Pancreas (tissue), 10 donors: Measurements from ENCODE around the gene ZNF672. TPM values are rescaled to one million over a fixed set of nuclear protein-coding genes. Genes with fewer than 3 reads are reported as not detected.

Source experiments
- ATAC-seq, 4 donors: fragments of 200-7000 bp; cut with Tn5 transposase; one replicate each; pipeline versions ENCODE4 v1.8.0 to v1.9.1; 2020; ENCODE audit warnings: mild to moderate bottlenecking in 4 of 4, moderate library complexity in 4 of 4
- DNase-seq, 6 donors: peaks; one replicate each; pipeline ENCODE4 v3.0.0-alpha.2; 2020
- FAIRE-seq: peaks from 2 replicates; lab custom pipeline; 2012; peaks lifted over from hg19 to GRCh38; lab: Jason Lieb, UNC
- H3K27ac ChIP-seq, 4 donors: fragments of 200-600 bp; sonication (generic); 1 replicate in 3 of 4; 2 replicates in 1 of 4; pipeline versions ENCODE4 v1.5.0 to v1.8.0; 2020
- H3K27me3 ChIP-seq, 4 donors: fragments of 200-600 bp; one replicate each; pipeline ENCODE4 v1.8.0; 2021
- H3K36me3 ChIP-seq, 3 donors: fragments of 200-600 bp; sonication (generic) in 1 of 3; one replicate each; pipeline versions ENCODE4 v1.5.0 to v1.8.0; 2020 to 2021
- H3K4me1 ChIP-seq, 3 donors: fragments of 200-600 bp; one replicate each; pipeline ENCODE4 v1.8.0; 2021
- H3K4me3 ChIP-seq, 4 donors: fragments of 200-600 bp; sonication (generic) in 2 of 4; one replicate each; pipeline versions ENCODE4 v1.5.0 to v1.8.0; 2020 to 2021
- H3K9me3 ChIP-seq, 4 donors: fragments of 200-600 bp; one replicate each; pipeline ENCODE4 v1.8.0; 2021
- CTCF ChIP-seq, 4 donors: fragments of 200-600 bp; sonication (generic) in 3 of 4; IDR thresholded peaks; one replicate each; pipeline versions ENCODE4 v1.5.0 to v1.8.0; 2021; ENCODE audit warnings: antibody characterized with exemption in 4 of 4
- WGBS, 2 donors: extraction: QIAGEN DNeasy Blood & Tissue Kit; methylation state at CpG; one replicate each; pipeline ENCODE4 v1.1.7; 2013; 5-methylcytosine and 5-hydroxymethylcytosine counted together
- intact Hi-C, 3 donors: fragments of 100-400 bp; cut with DNase I; formaldehyde crosslinking; loops; one replicate each; pipeline versions ENCODE4 v1.11.1 to v1.14.2; 2022
- polyA plus RNA-seq, 2 donors: library from polyadenylated mRNA; stranded (reverse); fragments of 200-250 nt; gene quantifications; one replicate each; pipeline ENCODE4 v1.2.3, GENCODE V29; 2013
- total RNA-seq, 6 donors: library from RNA; stranded (reverse); fragmentation: NEBNext Ultra II Directional in 4 of 6; extraction: Animal tissue kit (Norgen Biotek cat#: 25700) in 4 of 6; gene quantifications; one replicate each; pipeline versions ENCODE4 v1.2.1 to v1.2.4, GENCODE V29; 2021 to 2023
- donor health status: healthy with polysubstance abuse.
- donor health status: DM: no; HTN: no; CAD: no; lungs with moderate emphysema.
- donor health status: DM: no; HTN: no; CAD: no.
- donor health status: control.
- donor health status: control.
- donor health status: Bipolar disorder and iron deficiency.
- donor health status: DM: yes; HTN: yes; CAD: no.
- donor health status: DM: no; HTN: no; CAD: no.
- donor health status: DM: no; HTN: no; CAD: no.
- donor health status: DM: yes; HTN: yes; CAD: no.

Gene ZNF672
- total and polyA plus RNA-seq, 8 donors, result 9.7 to 22.6 (median 15.1) TPM

DNA sequence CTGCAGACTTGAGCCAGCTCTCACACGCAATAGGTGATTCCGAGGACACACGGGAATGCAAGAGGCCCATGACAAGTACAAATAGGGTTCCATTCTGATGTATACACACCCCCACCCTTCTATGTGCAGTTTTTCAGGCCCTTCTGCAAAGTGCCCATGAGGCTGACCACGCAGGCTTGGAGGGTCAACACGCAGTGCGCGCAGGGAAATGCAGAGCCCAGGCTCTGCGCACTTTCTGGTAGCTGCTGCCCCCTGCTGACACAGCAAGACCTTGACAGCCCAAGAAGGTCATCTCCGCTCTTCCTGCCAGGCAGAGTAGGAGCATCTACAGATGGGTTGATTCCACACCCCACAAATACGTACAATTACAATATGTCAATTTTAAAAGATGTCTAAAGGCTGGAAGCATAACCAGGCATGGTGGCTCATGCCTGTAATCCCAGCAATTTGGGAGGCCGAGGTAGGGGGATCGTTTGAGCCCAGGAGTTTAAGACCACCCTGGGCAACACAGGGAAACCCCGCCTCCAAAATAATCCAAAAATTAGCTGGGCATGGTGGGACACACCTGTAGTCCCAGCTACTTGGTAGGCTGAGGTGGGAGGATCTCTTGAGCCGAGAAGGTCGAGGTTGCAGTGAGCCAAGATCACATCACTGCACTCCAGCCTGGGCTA is 30.8 kb upstream of the ZNF672 start:
- Histone ChIP-seq H3K4me3 (no peak overlapping the region), H3K9me3 (no peaks in the 10 kb centered on the region), H3K36me3 (no peaks in the 10 kb centered on the region), H3K4me1 (no peaks in the 10 kb centered on the region), H3K27me3 (no peaks in the 10 kb centered on the region), H3K27ac (no peak overlapping the region)
- ATAC-seq (peak; percentile 74 to 89 (median 88)), FAIRE-seq (no peak), DNase-seq (peak in 5 of 6 donors; percentile 40 to 78 (median 59))
- peak; percentile 26 to 75 (median 69) for TF ChIP-seq CTCF (IDR thresholded peaks at IDR 0.05)
- 36 to 37% methylated on average over 15 of the region's 15 CpGs for WGBS, 2 donors
- intact Hi-C loops, result loop anchor here in 1 of 3 donors (5.0 kb wide), 2 partner anchors 105 to 185 kb away; partner anchors contain the start of gene OR14I1

DNA sequence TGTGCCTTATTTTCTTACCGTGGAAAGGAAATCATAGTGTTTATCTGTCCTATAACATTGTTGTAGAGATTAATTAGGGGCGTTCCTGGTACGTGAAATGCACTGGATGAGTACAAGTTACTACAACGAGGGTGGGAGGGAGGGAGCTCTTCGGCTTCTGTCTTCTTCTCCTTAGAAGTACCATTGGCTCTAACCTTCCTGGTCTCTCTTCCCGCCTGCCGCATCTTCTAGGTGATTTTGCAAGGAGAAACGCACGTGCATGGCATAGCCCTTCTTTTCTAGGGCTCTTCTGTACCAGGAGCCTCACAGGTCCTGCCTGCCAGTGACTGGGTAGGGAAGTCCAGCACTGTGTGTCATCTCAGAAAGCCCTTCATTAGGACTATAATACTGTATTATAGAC is 29.1 kb upstream of the ZNF672 start:
- H3K9me3 ChIP-seq, result no peaks in the 10 kb centered on the region
- H3K27me3 ChIP-seq, result no peaks in the 10 kb centered on the region
- FAIRE-seq (no peak), DNase-seq (no peak), ATAC-seq (no peak)
- intact Hi-C loops, result loop anchor here in 1 of 3 donors (5.0 kb wide), 2 partner anchors 107 to 187 kb away; partner anchors contain the start of gene OR14I1
- H3K27ac ChIP-seq, result no peak overlapping the region
- WGBS, 2 donors, result 57 to 73% methylated on average over 9 of the region's 9 CpGs
- H3K4me3 ChIP-seq, result no peak overlapping the region
- peaks cover 0 to 14% (median 9%) of the 10 kb centered on the region in 3 donors for H3K36me3 ChIP-seq
- no peak for TF ChIP-seq CTCF (IDR thresholded peaks at IDR 0.05)
- H3K4me1 ChIP-seq, result no peaks in the 10 kb centered on the region

DNA sequence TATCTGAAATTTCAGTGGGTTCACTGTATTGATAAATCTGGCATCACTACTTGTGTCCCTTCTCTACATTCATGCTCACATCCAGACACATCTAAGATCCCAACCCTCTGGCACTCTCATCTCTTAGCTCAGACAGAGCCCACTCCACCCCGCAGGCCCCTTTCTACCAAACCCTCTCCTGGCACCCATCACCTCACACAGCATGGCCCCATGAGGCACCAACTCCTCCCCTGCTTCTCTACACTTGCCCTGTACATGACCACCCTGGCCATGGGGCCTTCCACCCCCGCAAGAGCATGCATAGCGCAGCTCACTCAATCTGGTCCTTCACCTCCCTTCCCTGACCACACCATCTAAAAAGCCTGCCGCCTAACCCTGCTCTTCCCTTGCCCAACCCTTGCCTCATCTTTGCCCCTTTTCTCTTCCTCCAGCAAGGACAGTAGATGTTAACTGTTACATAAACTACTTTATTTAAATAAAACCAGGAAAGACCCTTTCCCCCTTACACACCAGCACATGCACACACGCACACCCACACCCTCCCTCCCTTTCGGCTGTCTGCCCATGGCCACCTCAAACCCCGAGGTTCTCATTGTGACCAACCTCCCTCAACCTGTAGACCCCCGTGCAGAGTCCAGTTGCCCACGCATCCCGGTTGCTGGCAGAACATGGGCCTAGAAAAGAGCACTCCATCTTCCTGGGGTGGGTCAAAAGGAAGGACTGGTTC is 27.9 kb upstream of the ZNF672 start:
- peaks cover 0 to 24% (median 18%) of the 10 kb centered on the region in 3 donors for H3K36me3 ChIP-seq
- ATAC-seq (no peak), DNase-seq (no peak), FAIRE-seq (no peak)
- no peaks in the 10 kb centered on the region for H3K9me3 ChIP-seq
- WGBS, 2 donors, result 80 to 84% methylated on average over 10 of the region's 10 CpGs
- intact Hi-C loops, result loop anchor here in 2 of 3 donors (5.0 kb wide), 3 partner anchors 108 to 193 kb away; partner anchors contain the start of gene OR14I1 (in 1 of the 2)
- no peak for TF ChIP-seq CTCF (IDR thresholded peaks at IDR 0.05)
- no peak overlapping the region for H3K27ac ChIP-seq
- no peaks in the 10 kb centered on the region for H3K4me1 ChIP-seq
- H3K27me3 ChIP-seq, result no peaks in the 10 kb centered on the region
- H3K4me3 ChIP-seq, result no peak overlapping the region

DNA sequence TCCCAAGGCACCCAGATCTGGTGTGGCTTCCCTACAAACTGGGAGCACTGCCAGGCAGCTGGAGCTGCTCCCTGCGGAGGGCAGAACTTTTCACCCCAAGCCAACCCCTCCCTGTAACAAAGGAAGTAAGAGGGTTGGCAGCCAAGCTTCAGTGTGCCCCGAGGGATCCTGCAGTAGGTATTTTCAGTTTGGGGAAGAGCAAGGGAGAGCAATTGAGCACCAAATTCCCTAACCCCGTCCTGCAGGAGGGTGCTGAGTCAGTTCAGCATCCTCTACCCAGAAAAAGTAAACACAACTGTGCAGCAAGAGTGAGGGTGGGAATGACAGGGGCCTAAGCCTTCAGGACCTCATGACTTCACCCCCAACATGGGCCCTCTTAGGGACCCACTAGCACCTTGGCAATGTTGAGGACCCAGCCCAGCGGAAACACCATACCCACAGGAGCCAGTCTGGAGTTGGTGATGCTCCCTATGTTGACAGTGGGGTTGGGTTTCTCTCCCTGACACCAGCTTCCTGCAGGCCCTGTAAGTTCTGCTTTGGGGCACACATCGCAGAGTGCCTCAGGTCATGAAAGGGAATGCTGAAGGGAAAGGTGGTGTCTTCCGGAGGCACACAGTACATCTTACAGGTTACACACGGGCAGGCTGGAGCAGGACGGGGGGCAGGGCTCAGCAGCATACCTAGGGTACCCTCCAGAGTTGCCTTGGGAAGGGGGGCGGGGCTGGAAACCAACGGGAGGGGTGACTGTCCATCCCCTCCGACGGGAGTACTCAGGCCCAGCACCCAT is 27.1 kb upstream of the ZNF672 start:
- H3K36me3 ChIP-seq, result peaks cover 0 to 31% (median 18%) of the 10 kb centered on the region in 3 donors
- no peaks in the 10 kb centered on the region for H3K4me1 ChIP-seq
- ATAC-seq (peak in 2 of 4 donors; percentile 19 to 20), FAIRE-seq (no peak), DNase-seq (no peak)
- intact Hi-C loops, result loop anchor here in 1 of 3 donors (5.0 kb wide), 1 partner anchor 194 kb away; no protein-coding TSS in a partner anchor
- no peak overlapping the region for H3K27ac ChIP-seq
- TF ChIP-seq CTCF (IDR thresholded peaks at IDR 0.05), result no peak
- no peak overlapping the region for H3K4me3 ChIP-seq
- no peaks in the 10 kb centered on the region for H3K27me3 ChIP-seq
- WGBS, 2 donors, result 59 to 63% methylated on average over 12 of the region's 12 CpGs
- no peaks in the 10 kb centered on the region for H3K9me3 ChIP-seq
